Measurements from ENCODE around the gene RNU6-7.

RNU6-7 gene

GRCh38 chr14:32250681-32251080 lies 48.8 kb downstream of the RNU6-7 start:
- no peak for TF ChIP-seq CTCF (IDR thresholded peaks at IDR 0.05; ENCODE audit: insufficient read depth, low read depth, low read length, missing control alignments)
- H3K4me3 ChIP-seq (ENCODE audit: low read length) = no peak overlapping the region
- no peak for DNase-seq (ENCODE audit: low read depth)

DNA sequence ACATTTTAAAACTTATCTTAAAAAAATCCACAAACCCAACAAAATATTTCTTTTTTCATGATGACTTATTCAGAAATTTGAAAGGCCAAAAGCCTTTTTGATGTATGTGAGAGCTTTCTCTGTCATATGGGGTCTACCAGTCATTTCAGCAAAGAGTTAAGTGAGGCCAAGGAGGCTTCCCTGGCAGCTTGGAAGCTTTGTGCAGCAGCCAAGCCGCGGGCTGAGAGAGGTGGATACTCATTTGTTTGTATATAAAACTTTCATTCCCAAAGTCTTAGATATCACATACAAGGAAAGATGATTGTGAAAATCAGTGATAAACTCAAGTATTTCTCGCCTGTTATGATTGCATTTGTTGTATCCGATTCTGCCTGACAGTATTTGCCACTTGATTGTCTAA lies 49.7 kb downstream of the RNU6-7 start:
- no peak overlapping the region for H3K4me3 ChIP-seq (ENCODE audit: low read length)
- no peak for TF ChIP-seq CTCF (IDR thresholded peaks at IDR 0.05; ENCODE audit: insufficient read depth, low read depth, low read length, missing control alignments)
- no peak for DNase-seq (ENCODE audit: low read depth)

Measured in epithelial cell of esophagus (primary cell).